Fibroblast of lung (primary cell): ENCODE data around the gene AP1AR. TPM values are rescaled to one million over a fixed set of nuclear protein-coding genes. Genes with fewer than 3 reads are reported as not detected.
A peak's percentile ranks its signal among the peaks of the same experiment; 100 is the strongest.

Source experiments
- DNase-seq, 2 donors: peaks; one replicate each; pipeline versions ENCODE4 v3.0.0 to v3.0.0-alpha.2; 2010; ENCODE audit warnings: low read depth in 2 of 2
- H2AFZ ChIP-seq: 2 replicates; pipeline ENCODE4 v1.5.1; 2012; ENCODE audit warnings: low read length, control low read depth, inconsistent platforms
- H3K27ac ChIP-seq: 2 replicates; pipeline ENCODE4 v1.5.1; 2011; ENCODE audit warnings: low read length, control low read depth; ENCODE audit not compliant: insufficient read depth
- H3K27me3 ChIP-seq: 2 replicates; pipeline ENCODE4 v1.5.1; 2011; ENCODE audit warnings: mild to moderate bottlenecking, low read length; ENCODE audit not compliant: control insufficient read depth, insufficient read depth
- H3K36me3 ChIP-seq: 2 replicates; pipeline ENCODE4 v1.5.1; 2011; ENCODE audit warnings: low read length; ENCODE audit not compliant: control insufficient read depth, insufficient read depth
- H3K4me1 ChIP-seq: 2 replicates; pipeline ENCODE4 v1.5.1; 2011; ENCODE audit warnings: low read length; ENCODE audit not compliant: control insufficient read depth, insufficient read depth; ENCODE audit errors: extremely low read depth
- H3K4me2 ChIP-seq: 2 replicates; pipeline ENCODE4 v1.5.1; 2011; ENCODE audit warnings: low read length, control low read depth; ENCODE audit not compliant: insufficient read depth; ENCODE audit errors: extremely low read depth
- H3K4me3 ChIP-seq, 4 experiments: fragments of 200-600 bp in 1 of 4; sonication (generic) in 1 of 4; replicated peaks in 1 of 4; 2 replicates each; pipeline ENCODE4 v1.5.1; 2011 to 2016; ENCODE audit warnings: low read length in 4 of 4, low read depth in 3 of 4, mild to moderate bottlenecking in 3 of 4, control low read depth in 2 of 4, inconsistent platforms in 1 of 4, mixed read lengths in 1 of 4; ENCODE audit not compliant: insufficient read depth in 1 of 4; ENCODE audit errors: control extremely low read depth in 1 of 4
- H3K79me2 ChIP-seq: 2 replicates; pipeline ENCODE4 v1.5.1; 2012; ENCODE audit warnings: mild to moderate bottlenecking, low read length, inconsistent platforms; ENCODE audit not compliant: control insufficient read depth, insufficient read depth
- H3K9ac ChIP-seq: 2 replicates; pipeline ENCODE4 v1.5.1; 2011; ENCODE audit warnings: mild to moderate bottlenecking, low read length, control low read depth; ENCODE audit not compliant: insufficient read depth
- H3K9me3 ChIP-seq: 2 replicates; pipeline ENCODE4 v1.5.1; 2012; ENCODE audit warnings: low read depth, low read length; ENCODE audit not compliant: control insufficient read depth, insufficient read depth
- H4K20me1 ChIP-seq: 2 replicates; pipeline ENCODE4 v1.5.1; 2011; ENCODE audit warnings: low read length; ENCODE audit not compliant: control insufficient read depth, insufficient read depth; ENCODE audit errors: extremely low read depth
- EZH2 ChIP-seq: IDR thresholded peaks from 2 replicates; pipeline ENCODE4 v1.5.1; 2012; ENCODE audit warnings: low read length, control low read depth, mild to moderate bottlenecking; ENCODE audit errors: missing control alignments
- polyA plus RNA-seq, 2 donors: library from polyadenylated mRNA; depleted of rRNA in 1 of 2; stranded (reverse) in 1 of 2; unstranded in 1 of 2; fragments of >200 nt; gene quantifications; 2 replicates each; pipeline ENCODE4 v1.2.1, GENCODE V29; 2011 to 2012; ENCODE audit warnings: missing spikeins in 1 of 2
- total RNA-seq: library from RNA; depleted of rRNA; stranded (reverse); fragments of >200 nt; gene quantifications from 2 replicates; pipeline ENCODE4 v1.2.1, GENCODE V29; 2014
- TF ChIP-seq, protein P1 (sequence below), 2 donors: IDR thresholded peaks in 1 of 2; conservative IDR thresholded peaks in 1 of 2; 1 replicate in 1 of 2; 2 replicates in 1 of 2; pipeline ENCODE4 v1.5.1; 2011 to 2012; ENCODE audit warnings: low read length in 2 of 2, control low read depth in 1 of 2, inconsistent platforms in 1 of 2, low read depth in 1 of 2, mild to moderate bottlenecking in 1 of 2

AP1AR gene
- total and polyA plus RNA-seq, 2 donors (not counting 1 experiment from before 2014, with no cell fraction given): 8.4 to 30.9 TPM

DNA sequence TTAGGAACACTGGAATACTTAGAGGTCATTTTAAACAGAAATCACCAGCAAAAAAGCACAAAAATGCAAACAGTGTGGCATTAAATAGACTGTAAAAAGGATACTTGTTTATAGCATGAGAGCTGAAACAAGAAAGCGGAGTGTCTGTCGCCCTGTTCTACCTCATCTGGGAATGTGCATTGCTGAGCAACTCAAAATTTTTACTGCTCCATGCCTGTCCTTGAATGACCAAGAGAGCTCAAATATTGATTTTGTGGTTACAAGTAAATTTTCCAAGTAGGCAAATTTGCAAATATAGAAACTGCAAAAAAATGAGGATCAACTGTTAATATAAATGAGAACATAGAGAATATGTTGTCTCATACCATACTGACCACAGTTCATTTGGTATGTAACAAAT is 25.5 kb downstream of the AP1AR start:
- no peak overlapping the region for H3K27ac ChIP-seq
- no peak for DNase-seq
- no peaks in the 10 kb centered on the region for H3K36me3 ChIP-seq
- no peaks in the 10 kb centered on the region for H3K79me2 ChIP-seq
- TF ChIP-seq, protein P1, sequence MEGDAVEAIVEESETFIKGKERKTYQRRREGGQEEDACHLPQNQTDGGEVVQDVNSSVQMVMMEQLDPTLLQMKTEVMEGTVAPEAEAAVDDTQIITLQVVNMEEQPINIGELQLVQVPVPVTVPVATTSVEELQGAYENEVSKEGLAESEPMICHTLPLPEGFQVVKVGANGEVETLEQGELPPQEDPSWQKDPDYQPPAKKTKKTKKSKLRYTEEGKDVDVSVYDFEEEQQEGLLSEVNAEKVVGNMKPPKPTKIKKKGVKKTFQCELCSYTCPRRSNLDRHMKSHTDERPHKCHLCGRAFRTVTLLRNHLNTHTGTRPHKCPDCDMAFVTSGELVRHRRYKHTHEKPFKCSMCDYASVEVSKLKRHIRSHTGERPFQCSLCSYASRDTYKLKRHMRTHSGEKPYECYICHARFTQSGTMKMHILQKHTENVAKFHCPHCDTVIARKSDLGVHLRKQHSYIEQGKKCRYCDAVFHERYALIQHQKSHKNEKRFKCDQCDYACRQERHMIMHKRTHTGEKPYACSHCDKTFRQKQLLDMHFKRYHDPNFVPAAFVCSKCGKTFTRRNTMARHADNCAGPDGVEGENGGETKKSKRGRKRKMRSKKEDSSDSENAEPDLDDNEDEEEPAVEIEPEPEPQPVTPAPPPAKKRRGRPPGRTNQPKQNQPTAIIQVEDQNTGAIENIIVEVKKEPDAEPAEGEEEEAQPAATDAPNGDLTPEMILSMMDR (conservative IDR thresholded peaks at IDR 0.05 in 1 of 2, IDR thresholded peaks at IDR 0.05 in 1 of 2; ENCODE audit: low read depth in 1 of 2, low read length in 2 of 2): no peak
- no peak for TF ChIP-seq EZH2
- H4K20me1 ChIP-seq: no peaks in the 10 kb centered on the region
- no peaks in the 10 kb centered on the region for H3K9me3 ChIP-seq
- H3K4me1 ChIP-seq: no peaks in the 10 kb centered on the region
- H3K9ac ChIP-seq: no peak overlapping the region
- no peak overlapping the region for H3K4me2 ChIP-seq
- no peak overlapping the region for H3K4me3 ChIP-seq
- no peak overlapping the region for H2AFZ ChIP-seq
- H3K27me3 ChIP-seq: no peaks in the 10 kb centered on the region

- Histone ChIP-seq H2AFZ (no peak overlapping the region), H3K79me2 (no peaks in the 10 kb centered on the region), H4K20me1 (no peaks in the 10 kb centered on the region), H3K27ac (no peak overlapping the region), H3K4me3 (no peak overlapping the region), H3K27me3 (no peaks in the 10 kb centered on the region), H3K9me3 (no peaks in the 10 kb centered on the region), H3K4me2 (no peak overlapping the region), H3K4me1 (peaks cover 7% of the 10 kb centered on the region), H3K36me3 (no peaks in the 10 kb centered on the region), H3K9ac (no peak overlapping the region)
- peak; percentile 27 to 62 for DNase-seq
- TF ChIP-seq, protein P1 (conservative IDR thresholded peaks at IDR 0.05 in 1 of 2, IDR thresholded peaks at IDR 0.05 in 1 of 2; ENCODE audit: low read depth in 1 of 2, low read length in 2 of 2): peak; percentile 29 to 58
- no peak for TF ChIP-seq EZH2
Observed at GRCh38 chr4:112266823-112267222, 35.2 kb downstream of the AP1AR start.

GRCh38 chr4:112270051-112270450 is 38.5 kb downstream of the AP1AR start:
- no peak overlapping the region for H3K4me3 ChIP-seq
- H3K4me1 ChIP-seq: peaks cover 7% of the 10 kb centered on the region
- H3K4me2 ChIP-seq: no peak overlapping the region
- peak overlapping the region; percentile 7 for H3K27ac ChIP-seq
- H2AFZ ChIP-seq: no peak overlapping the region
- H3K36me3 ChIP-seq: no peaks in the 10 kb centered on the region
- no peaks in the 10 kb centered on the region for H3K9me3 ChIP-seq
- no peak for DNase-seq
- no peaks in the 10 kb centered on the region for H4K20me1 ChIP-seq
- H3K79me2 ChIP-seq: no peaks in the 10 kb centered on the region
- H3K9ac ChIP-seq: no peak overlapping the region
- TF ChIP-seq, protein P1 (conservative IDR thresholded peaks at IDR 0.05 in 1 of 2, IDR thresholded peaks at IDR 0.05 in 1 of 2; ENCODE audit: low read depth in 1 of 2, low read length in 2 of 2): no peak
- no peak for TF ChIP-seq EZH2
- no peaks in the 10 kb centered on the region for H3K27me3 ChIP-seq
